Stimulated activated memory B cell treated with anti-CD40 and anti-IgM and Interleukin-4, amounts not matched to agents 10 μg/mL and 1 μg/mL and 100 μg/mL, for 72 hours (primary cell): ENCODE results near the gene COX5A.
"Not testable (repeated sequence)": the region's sequence is repeated elsewhere in the genome, so short reads cannot be mapped to it uniquely, and the experiment has no call there.

Source experiments
- ATAC-seq: fragments of 150-1000 bp; cut with Tn5 transposase; 2 replicates; pipeline ENCODE4 v1.10.0; 2021
- H3K27ac Mint-ChIP-seq: one replicate; pipeline ENCODE4 v1.8.0; 2022; ENCODE audit warnings: mild to moderate bottlenecking, mixed read lengths
- H3K27me3 Mint-ChIP-seq: one replicate; pipeline ENCODE4 v1.8.0; 2022; ENCODE audit warnings: mixed read lengths
- H3K36me3 Mint-ChIP-seq: one replicate; pipeline ENCODE4 v1.8.0; 2022; ENCODE audit warnings: mixed read lengths
- H3K4me1 Mint-ChIP-seq: one replicate; pipeline ENCODE4 v1.8.0; 2022; ENCODE audit warnings: mixed read lengths
- H3K4me3 Mint-ChIP-seq: one replicate; pipeline ENCODE4 v1.8.0; 2022; ENCODE audit warnings: mild to moderate bottlenecking, moderate library complexity, mixed read lengths
- H3K9me3 Mint-ChIP-seq: one replicate; pipeline ENCODE4 v1.8.0; 2022; ENCODE audit warnings: mixed read lengths

COX5A gene

DNA sequence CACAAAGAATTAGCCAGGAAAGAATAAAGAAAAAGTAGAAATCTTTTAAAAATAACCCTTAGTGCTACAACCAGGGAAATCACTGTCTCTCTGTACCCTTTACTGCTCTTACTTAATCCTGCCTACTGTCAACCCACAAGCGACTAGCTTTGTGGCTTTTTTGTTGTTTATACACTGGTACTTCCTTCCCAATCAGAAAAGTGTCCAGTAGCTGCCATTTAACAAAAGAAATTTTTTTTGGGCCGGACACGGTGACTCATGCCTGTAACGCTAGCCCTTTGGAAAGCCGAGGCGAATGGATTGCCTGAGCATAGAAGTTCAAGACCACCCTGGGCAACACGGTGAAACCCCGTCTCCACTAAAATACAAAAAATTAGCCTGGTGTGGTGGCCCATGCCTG is 17.4 kb downstream of the COX5A start:
- Mint-ChIP-seq H3K27me3 (no peaks in the 10 kb centered on the region), H3K4me3 (no peak overlapping the region), H3K4me1 (no peaks in the 10 kb centered on the region), H3K27ac (no peak overlapping the region), H3K9me3 (no peaks in the 10 kb centered on the region), H3K36me3 (peaks cover 49% of the 10 kb centered on the region)
- no peak for ATAC-seq

GRCh38 chr15:74917676-74918075 is 20.2 kb downstream of the COX5A start:
- Mint-ChIP-seq H3K27ac (no peak overlapping the region), H3K9me3 (no peaks in the 10 kb centered on the region), H3K4me1 (no peaks in the 10 kb centered on the region), H3K27me3 (no peaks in the 10 kb centered on the region), H3K36me3 (peaks cover 53% of the 10 kb centered on the region), H3K4me3 (no peak overlapping the region)
- ATAC-seq, result no peak

GRCh38 chr15:74913799-74914198 is 24.1 kb downstream of the COX5A start:
- not testable (repeated sequence) for H3K27me3 Mint-ChIP-seq, H3K4me1 Mint-ChIP-seq, H3K4me3 Mint-ChIP-seq, H3K9me3 Mint-ChIP-seq, H3K27ac Mint-ChIP-seq, ATAC-seq
- H3K36me3 Mint-ChIP-seq, result peaks cover 30% of the 10 kb centered on the region

GRCh38 chr15:74913041-74913440 is 24.8 kb downstream of the COX5A start:
- no peaks in the 10 kb centered on the region for H3K27me3 Mint-ChIP-seq
- no peaks in the 10 kb centered on the region for H3K9me3 Mint-ChIP-seq
- no peak overlapping the region for H3K27ac Mint-ChIP-seq
- H3K36me3 Mint-ChIP-seq, result peaks cover 23% of the 10 kb centered on the region
- H3K4me3 Mint-ChIP-seq, result no peak overlapping the region
- no peak for ATAC-seq
- no peaks in the 10 kb centered on the region for H3K4me1 Mint-ChIP-seq

- Mint-ChIP-seq H3K27me3 (no peaks in the 10 kb centered on the region), H3K27ac (no peak overlapping the region), H3K9me3 (no peaks in the 10 kb centered on the region), H3K4me1 (peaks cover 27% of the 10 kb centered on the region), H3K36me3 (peaks cover 8% of the 10 kb centered on the region), H3K4me3 (no peak overlapping the region)
- ATAC-seq, result no peak
Measured at GRCh38 chr15:74908635-74909034, 29.2 kb downstream of the COX5A start.

GRCh38 chr15:74907163-74907870 is 30.6 kb downstream of the COX5A start:
- Mint-ChIP-seq H3K4me3 (peak overlapping the region; percentile 96), H3K4me1 (peaks cover 31% of the 10 kb centered on the region), H3K9me3 (no peaks in the 10 kb centered on the region), H3K27ac (peak overlapping the region; percentile 99), H3K27me3 (no peaks in the 10 kb centered on the region), H3K36me3 (peaks cover 17% of the 10 kb centered on the region)
- ATAC-seq, result no peak

- Mint-ChIP-seq H3K4me3 (peak within 1 kb of the TSS; percentile 96), H3K27me3 (no peaks in the 10 kb centered on the region), H3K4me1 (peaks cover 38% of the 10 kb centered on the region), H3K27ac (peak within 1 kb of the TSS; percentile 99), H3K36me3 (peaks cover 22% of the 10 kb centered on the region), H3K9me3 (no peaks in the 10 kb centered on the region)
- peak; percentile 96 for ATAC-seq
Measured at GRCh38 chr15:74906450-74907162, 31.3 kb downstream of the COX5A start, which contains the start of gene FAM219B. Gene FAM219B, minus strand, starts transcription at chr15:74906851. Its CDS starts 51 bp downstream, at chr15:74906800.

DNA sequence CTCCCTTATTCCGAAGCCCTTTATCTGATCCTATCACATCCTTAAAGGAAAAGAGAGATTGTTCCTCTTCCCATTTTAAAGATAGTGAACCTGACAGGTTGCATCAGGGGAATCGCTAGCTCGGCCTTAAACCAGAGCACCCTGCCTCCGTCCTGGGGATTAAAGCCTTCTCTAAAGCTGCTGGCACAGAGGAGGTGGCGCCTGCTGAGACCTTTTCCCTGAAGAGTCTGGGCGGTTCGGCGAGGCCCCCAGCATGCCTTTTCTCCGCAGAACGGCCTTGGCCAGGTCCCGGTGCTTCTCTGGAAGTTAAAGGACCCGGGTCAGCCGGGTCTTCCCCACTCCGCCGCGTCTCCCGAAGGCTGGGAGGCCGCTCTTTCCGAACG is 31.8 kb downstream of the COX5A start:
- Mint-ChIP-seq H3K4me3 (peak overlapping the region; percentile 96), H3K4me1 (peaks cover 43% of the 10 kb centered on the region), H3K9me3 (no peaks in the 10 kb centered on the region), H3K36me3 (peaks cover 22% of the 10 kb centered on the region), H3K27ac (peak overlapping the region; percentile 99), H3K27me3 (no peaks in the 10 kb centered on the region)
- ATAC-seq, result peak; percentile 48

- Mint-ChIP-seq H3K36me3 (peaks cover 32% of the 10 kb centered on the region), H3K27me3 (no peaks in the 10 kb centered on the region), H3K4me1 (peaks cover 43% of the 10 kb centered on the region), H3K9me3 (no peaks in the 10 kb centered on the region), H3K4me3 (no peak overlapping the region), H3K27ac (no peak overlapping the region)
- no peak for ATAC-seq
Measured at GRCh38 chr15:74904190-74904805, 33.6 kb downstream of the COX5A start.

DNA sequence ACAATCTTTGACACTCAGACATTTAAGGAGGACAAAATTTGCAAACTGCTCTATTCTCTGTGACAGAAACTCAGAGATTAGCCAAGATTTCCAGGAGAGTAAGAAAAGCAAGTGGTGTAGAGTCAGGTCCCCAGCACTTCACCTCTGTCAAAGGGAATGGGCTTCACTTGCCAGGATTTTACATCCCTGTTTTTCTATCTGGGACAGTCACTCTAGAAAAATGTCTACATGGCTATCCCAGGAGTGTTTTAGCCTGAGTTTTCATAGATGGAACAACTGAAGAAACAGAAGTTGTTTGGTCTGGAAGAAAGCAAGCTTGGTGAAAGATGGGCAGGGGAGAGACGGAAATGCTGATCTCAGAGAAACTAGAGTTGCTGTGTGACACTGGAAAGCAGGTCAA is 34.2 kb downstream of the COX5A start:
- H3K27me3 Mint-ChIP-seq, result no peaks in the 10 kb centered on the region
- H3K9me3 Mint-ChIP-seq, result no peaks in the 10 kb centered on the region
- H3K4me1 Mint-ChIP-seq, result peaks cover 43% of the 10 kb centered on the region
- no peak overlapping the region for H3K4me3 Mint-ChIP-seq
- no peak for ATAC-seq
- peaks cover 32% of the 10 kb centered on the region for H3K36me3 Mint-ChIP-seq
- no peak overlapping the region for H3K27ac Mint-ChIP-seq

- Mint-ChIP-seq H3K9me3 (no peaks in the 10 kb centered on the region), H3K4me1 (peaks cover 41% of the 10 kb centered on the region), H3K4me3 (no peak overlapping the region), H3K27ac (no peak overlapping the region), H3K36me3 (peaks cover 32% of the 10 kb centered on the region), H3K27me3 (no peaks in the 10 kb centered on the region)
- no peak for ATAC-seq
Measured at GRCh38 chr15:74902295-74903075, 35.4 kb downstream of the COX5A start.

DNA sequence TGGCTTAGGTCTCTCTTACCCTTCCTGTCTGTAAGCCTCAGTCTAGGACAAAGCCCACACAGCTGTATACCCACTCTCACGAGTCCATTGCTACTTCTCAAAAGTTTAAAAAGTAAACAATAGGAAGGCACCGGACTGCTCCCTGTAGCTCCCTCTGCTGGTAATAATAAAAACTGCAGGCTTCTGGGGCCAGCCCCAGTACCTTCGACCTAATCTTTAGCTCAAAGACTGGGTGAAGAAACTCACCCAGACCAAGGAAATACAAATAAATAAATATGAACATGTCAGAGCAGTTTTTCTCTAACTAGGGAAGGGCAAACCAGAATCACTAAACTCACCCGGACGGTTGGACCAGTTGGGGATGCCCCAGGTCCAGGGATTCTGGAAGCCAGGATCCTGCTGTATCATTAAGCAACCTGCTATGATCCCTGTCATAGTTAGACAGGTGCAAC is 36.2 kb downstream of the COX5A start:
- Mint-ChIP-seq H3K4me3 (no peak overlapping the region), H3K4me1 (peaks cover 33% of the 10 kb centered on the region), H3K9me3 (no peaks in the 10 kb centered on the region), H3K27me3 (no peaks in the 10 kb centered on the region), H3K27ac (no peak overlapping the region), H3K36me3 (peaks cover 32% of the 10 kb centered on the region)
- ATAC-seq, result peak; percentile 65

- Mint-ChIP-seq H3K4me1 (peaks cover 29% of the 10 kb centered on the region), H3K27ac (no peak overlapping the region), H3K27me3 (no peaks in the 10 kb centered on the region), H3K36me3 (peaks cover 32% of the 10 kb centered on the region), H3K9me3 (no peaks in the 10 kb centered on the region), H3K4me3 (no peak overlapping the region)
- no peak for ATAC-seq
Measured at GRCh38 chr15:74897300-74897701, 40.6 kb downstream of the COX5A start.

DNA sequence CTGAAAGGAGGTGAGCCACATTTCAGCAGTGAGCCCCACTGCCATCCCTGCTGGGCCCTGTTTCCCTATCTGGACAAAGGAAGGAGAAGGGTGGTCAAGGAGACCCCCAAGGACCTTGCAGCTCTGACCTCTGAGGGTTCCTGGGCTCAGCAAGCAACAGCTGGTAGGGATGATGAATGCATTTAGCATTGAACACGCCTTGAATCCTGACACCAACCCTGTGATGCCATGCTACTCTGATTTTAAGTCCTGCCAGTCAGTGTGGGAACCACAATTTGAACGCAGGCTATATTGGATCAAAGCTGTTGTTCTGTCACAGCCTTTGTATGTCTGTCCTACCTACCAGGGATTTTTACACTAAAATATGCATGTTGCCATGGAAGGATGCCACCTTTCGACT is 41.6 kb downstream of the COX5A start:
- Mint-ChIP-seq H3K27me3 (no peaks in the 10 kb centered on the region), H3K4me1 (peaks cover 19% of the 10 kb centered on the region), H3K36me3 (peaks cover 27% of the 10 kb centered on the region), H3K9me3 (no peaks in the 10 kb centered on the region), H3K4me3 (no peak overlapping the region), H3K27ac (no peak overlapping the region)
- no peak for ATAC-seq

- no peaks in the 10 kb centered on the region for H3K27me3 Mint-ChIP-seq
- no peak overlapping the region for H3K27ac Mint-ChIP-seq
- peaks cover 26% of the 10 kb centered on the region for H3K36me3 Mint-ChIP-seq
- peaks cover 18% of the 10 kb centered on the region for H3K4me1 Mint-ChIP-seq
- no peak overlapping the region for H3K4me3 Mint-ChIP-seq
- H3K9me3 Mint-ChIP-seq, result no peaks in the 10 kb centered on the region
- ATAC-seq, result no peak
Measured at GRCh38 chr15:74895830-74896229, 42.0 kb downstream of the COX5A start.
